Activated T-cell treated with anti-CD3 and anti-CD28 coated beads, Interleukin-2, amount 50 U/mL, for 4 hours (primary cell): ENCODE data around the gene TAS2R41. TPM values are rescaled to one million over a fixed set of nuclear protein-coding genes. Genes with fewer than 3 reads are reported as not detected.

Experiments used
- ATAC-seq, 2 donors: fragments of 200-7000 bp; cut with Tn5 transposase; one replicate each; pipeline ENCODE4 v1.10.0; 2021
- DNase-seq: peaks from one replicate; pipeline ENCODE4 v3.0.0-alpha.2; 2020
- H3K27me3 Mint-ChIP-seq: one replicate; pipeline ENCODE4 v1.8.0; 2021; ENCODE audit warnings: low read depth, mixed read lengths
- H3K36me3 Mint-ChIP-seq: one replicate; pipeline ENCODE4 v1.8.0; 2022; ENCODE audit warnings: mixed read lengths; ENCODE audit not compliant: insufficient read depth
- H3K4me1 Mint-ChIP-seq: one replicate; pipeline ENCODE4 v1.8.0; 2021; ENCODE audit warnings: low read depth, mixed read lengths
- H3K4me3 Mint-ChIP-seq: one replicate; pipeline ENCODE4 v1.8.0; 2021; ENCODE audit warnings: mild to moderate bottlenecking, moderate library complexity, mixed read lengths
- H3K9me3 Mint-ChIP-seq: one replicate; pipeline ENCODE4 v1.8.0; 2021; ENCODE audit warnings: mixed read lengths
- total RNA-seq, 3 donors: library from RNA; stranded (reverse); gene quantifications; one replicate each; pipeline ENCODE4 v1.2.1, GENCODE V29; 2021

The TAS2R41 gene
- total RNA-seq, 3 donors from 2014 or later = not detected

GRCh38 chr7:143448429-143448828 lies 29.2 kb upstream of the TAS2R41 start:
- Mint-ChIP-seq H3K36me3 (no peaks in the 10 kb centered on the region), H3K4me3 (no peak overlapping the region), H3K27me3 (no peaks in the 10 kb centered on the region), H3K9me3 (no peaks in the 10 kb centered on the region), H3K4me1 (peaks cover 9% of the 10 kb centered on the region)
- ATAC-seq (no peak), DNase-seq (no peak)

GRCh38 chr7:143449793-143450192 lies 27.9 kb upstream of the TAS2R41 start:
- Mint-ChIP-seq H3K4me1 (peaks cover 9% of the 10 kb centered on the region), H3K4me3 (no peak overlapping the region), H3K9me3 (no peaks in the 10 kb centered on the region), H3K36me3 (no peaks in the 10 kb centered on the region), H3K27me3 (no peaks in the 10 kb centered on the region)
- no peak for DNase-seq
- no peak for ATAC-seq

GRCh38 chr7:143451122-143451521 lies 26.6 kb upstream of the TAS2R41 start:
- DNase-seq (no peak), ATAC-seq (no peak)
- Mint-ChIP-seq H3K36me3 (no peaks in the 10 kb centered on the region), H3K4me1 (peaks cover 9% of the 10 kb centered on the region), H3K4me3 (no peak overlapping the region), H3K9me3 (no peaks in the 10 kb centered on the region), H3K27me3 (no peaks in the 10 kb centered on the region)

GRCh38 chr7:143451746-143452145 lies 25.9 kb upstream of the TAS2R41 start:
- ATAC-seq = no peak
- no peak for DNase-seq
- H3K4me3 Mint-ChIP-seq = no peak overlapping the region
- peaks cover 1% of the 10 kb centered on the region for H3K36me3 Mint-ChIP-seq
- no peaks in the 10 kb centered on the region for H3K27me3 Mint-ChIP-seq
- peaks cover 9% of the 10 kb centered on the region for H3K4me1 Mint-ChIP-seq
- H3K9me3 Mint-ChIP-seq = no peaks in the 10 kb centered on the region

GRCh38 chr7:143452495-143452894 lies 25.2 kb upstream of the TAS2R41 start:
- peaks cover 9% of the 10 kb centered on the region for H3K4me1 Mint-ChIP-seq
- no peaks in the 10 kb centered on the region for H3K9me3 Mint-ChIP-seq
- DNase-seq (no peak), ATAC-seq (no peak)
- H3K4me3 Mint-ChIP-seq = no peak overlapping the region
- H3K36me3 Mint-ChIP-seq = peaks cover 2% of the 10 kb centered on the region
- H3K27me3 Mint-ChIP-seq = no peaks in the 10 kb centered on the region

- no peak overlapping the region for H3K4me3 Mint-ChIP-seq
- no peak for DNase-seq
- peaks cover 9% of the 10 kb centered on the region for H3K4me1 Mint-ChIP-seq
- H3K27me3 Mint-ChIP-seq = no peaks in the 10 kb centered on the region
- H3K9me3 Mint-ChIP-seq = no peaks in the 10 kb centered on the region
- ATAC-seq = no peak
- peaks cover 5% of the 10 kb centered on the region for H3K36me3 Mint-ChIP-seq
These were observed 23.5 kb upstream of the TAS2R41 start for GRCh38 chr7:143454091-143454680.

GRCh38 chr7:143455491-143455890 lies 22.2 kb upstream of the TAS2R41 start:
- Mint-ChIP-seq H3K4me1 (peaks cover 9% of the 10 kb centered on the region), H3K4me3 (no peak overlapping the region), H3K27me3 (no peaks in the 10 kb centered on the region), H3K9me3 (no peaks in the 10 kb centered on the region), H3K36me3 (peaks cover 5% of the 10 kb centered on the region)
- ATAC-seq (no peak), DNase-seq (no peak)

- peaks cover 9% of the 10 kb centered on the region for H3K4me1 Mint-ChIP-seq
- DNase-seq = no peak
- H3K9me3 Mint-ChIP-seq = no peaks in the 10 kb centered on the region
- peaks cover 8% of the 10 kb centered on the region for H3K36me3 Mint-ChIP-seq
- H3K27me3 Mint-ChIP-seq = no peaks in the 10 kb centered on the region
- no peak for ATAC-seq
- H3K4me3 Mint-ChIP-seq = no peak overlapping the region
These were observed 21.7 kb upstream of the TAS2R41 start for GRCh38 chr7:143455942-143456341.

GRCh38 chr7:143456992-143457793 lies 20.5 kb upstream of the TAS2R41 start:
- Mint-ChIP-seq H3K4me3 (no peak overlapping the region), H3K4me1 (peaks cover 9% of the 10 kb centered on the region), H3K36me3 (peaks cover 8% of the 10 kb centered on the region), H3K9me3 (peaks cover 4% of the 10 kb centered on the region), H3K27me3 (no peaks in the 10 kb centered on the region)
- ATAC-seq = no peak
- no peak for DNase-seq

- Mint-ChIP-seq H3K4me1 (peaks cover under 1% of the 10 kb centered on the region), H3K9me3 (peaks cover 4% of the 10 kb centered on the region), H3K4me3 (no peak overlapping the region), H3K27me3 (no peaks in the 10 kb centered on the region), H3K36me3 (peaks cover 9% of the 10 kb centered on the region)
- ATAC-seq (no peak), DNase-seq (no peak)
These were observed 19.4 kb upstream of the TAS2R41 start for GRCh38 chr7:143458263-143458662.

- ATAC-seq (no peak), DNase-seq (no peak)
- Mint-ChIP-seq H3K27me3 (no peaks in the 10 kb centered on the region), H3K9me3 (peaks cover 4% of the 10 kb centered on the region), H3K4me1 (no peaks in the 10 kb centered on the region), H3K4me3 (no peak overlapping the region), H3K36me3 (peaks cover 9% of the 10 kb centered on the region)
These were observed 19.0 kb upstream of the TAS2R41 start for GRCh38 chr7:143458681-143459080.

- no peak for ATAC-seq
- Mint-ChIP-seq H3K4me3 (no peak overlapping the region), H3K9me3 (peaks cover 4% of the 10 kb centered on the region)
These were observed 18.3 kb upstream of the TAS2R41 start for GRCh38 chr7:143459359-143459758.

GRCh38 chr7:143460271-143460979 lies 17.2 kb upstream of the TAS2R41 start:
- H3K4me1 Mint-ChIP-seq = no peaks in the 10 kb centered on the region

More at GRCh38 chr7:143459359-143459758, 18.3 kb upstream of the TAS2R41 start:
- Mint-ChIP-seq H3K27me3 (no peaks in the 10 kb centered on the region), H3K36me3 (peaks cover 9% of the 10 kb centered on the region), H3K4me1 (no peaks in the 10 kb centered on the region)
- no peak for DNase-seq

GRCh38 chr7:143462045-143462444 lies 15.6 kb upstream of the TAS2R41 start:
- ATAC-seq (no peak), DNase-seq (no peak)
- H3K36me3 Mint-ChIP-seq = peaks cover 8% of the 10 kb centered on the region
- H3K4me3 Mint-ChIP-seq = no peak overlapping the region
- H3K4me1 Mint-ChIP-seq = no peaks in the 10 kb centered on the region
- H3K27me3 Mint-ChIP-seq = no peaks in the 10 kb centered on the region
- H3K9me3 Mint-ChIP-seq = peaks cover 4% of the 10 kb centered on the region

More at GRCh38 chr7:143460271-143460979, 17.2 kb upstream of the TAS2R41 start:
- H3K36me3 Mint-ChIP-seq = peaks cover 9% of the 10 kb centered on the region
- no peaks in the 10 kb centered on the region for H3K27me3 Mint-ChIP-seq
- H3K9me3 Mint-ChIP-seq = peaks cover 4% of the 10 kb centered on the region
- H3K4me3 Mint-ChIP-seq = no peak overlapping the region
- DNase-seq = no peak
- ATAC-seq = no peak
